ENCODE data around the gene HEXB. TPM values are rescaled to one million over a fixed set of nuclear protein-coding genes. Genes with fewer than 3 reads are reported as not detected.

Gene HEXB
- polyA plus RNA-seq, 1 donor from 2014 or later, result 23.1 TPM

GRCh38 chr5:74670396-74671038, 14.5 kb upstream of the HEXB start:
- Histone ChIP-seq H2AFZ (ENCODE audit: low read depth, low read length) (no peak overlapping the region), H3K4me2 (ENCODE audit: low read length) (no peak overlapping the region), H3K9me2 (ENCODE audit: insufficient read depth, low read length) (no peaks in the 10 kb centered on the region), H4K20me1 (ENCODE audit: insufficient read depth) (no peaks in the 10 kb centered on the region), H3K79me2 (replicated peaks; ENCODE audit: insufficient read depth, low read length) (no peaks in the 10 kb centered on the region), H3K4me3 (ENCODE audit: low read length) (no peak overlapping the region), H3K9me3 (ENCODE audit: low read length) (no peaks in the 10 kb centered on the region), H3K36me3 (ENCODE audit: insufficient read depth, low read length) (no peaks in the 10 kb centered on the region), H3F3A (ENCODE audit: insufficient read depth, low read length, poor library complexity, severe bottlenecking) (no peaks in the 10 kb centered on the region), H3K27me3 (ENCODE audit: insufficient read depth, low read depth, low read length) (no peaks in the 10 kb centered on the region), H3K9ac (ENCODE audit: low read length) (no peak overlapping the region), H3K27ac (ENCODE audit: low read length) (no peak overlapping the region)
- TF ChIP-seq REST (IDR thresholded peaks at IDR 0.05; ENCODE audit: borderline replicate concordance) (no peak), RAD21 (conservative IDR thresholded peaks at IDR 0.05) (no peak), SMC3 (conservative IDR thresholded peaks at IDR 0.05; ENCODE audit: poor library complexity) (no peak), EZH2 (IDR thresholded peaks at IDR 0.05; ENCODE audit: borderline replicate concordance, insufficient read depth, low read length, poor library complexity, severe bottlenecking) (no peak), POLR2AphosphoS5 (IDR thresholded peaks at IDR 0.05) (no peak), MXI1 (conservative IDR thresholded peaks at IDR 0.05; ENCODE audit: poor library complexity, severe bottlenecking) (no peak), CTCF (IDR thresholded peaks at IDR 0.05; ENCODE audit: poor library complexity, severe bottlenecking) (no peak), TAF1 (IDR thresholded peaks at IDR 0.05; ENCODE audit: low read depth) (no peak), EP300 (conservative IDR thresholded peaks at IDR 0.05; ENCODE audit: poor library complexity, severe bottlenecking) (no peak)

- Histone ChIP-seq H3F3A (ENCODE audit: insufficient read depth, low read length, poor library complexity, severe bottlenecking) (no peaks in the 10 kb centered on the region), H3K9me3 (ENCODE audit: low read length) (no peaks in the 10 kb centered on the region), H4K20me1 (ENCODE audit: insufficient read depth) (no peaks in the 10 kb centered on the region), H3K79me2 (replicated peaks; ENCODE audit: insufficient read depth, low read length) (no peaks in the 10 kb centered on the region), H3K27ac (ENCODE audit: low read length) (no peak overlapping the region), H2AFZ (ENCODE audit: low read depth, low read length) (no peak overlapping the region), H3K4me2 (ENCODE audit: low read length) (no peak overlapping the region), H3K4me3 (ENCODE audit: low read length) (no peak overlapping the region), H3K9ac (ENCODE audit: low read length) (no peak overlapping the region), H3K9me2 (ENCODE audit: insufficient read depth, low read length) (no peaks in the 10 kb centered on the region), H3K27me3 (ENCODE audit: insufficient read depth, low read depth, low read length) (no peaks in the 10 kb centered on the region), H3K36me3 (ENCODE audit: insufficient read depth, low read length) (no peaks in the 10 kb centered on the region)
- TF ChIP-seq POLR2AphosphoS5 (IDR thresholded peaks at IDR 0.05), result no peak
- TF ChIP-seq RAD21 (conservative IDR thresholded peaks at IDR 0.05), result no peak
- no peak for TF ChIP-seq EP300 (conservative IDR thresholded peaks at IDR 0.05; ENCODE audit: poor library complexity, severe bottlenecking)
- no peak for TF ChIP-seq TAF1 (IDR thresholded peaks at IDR 0.05; ENCODE audit: low read depth)
- TF ChIP-seq MXI1 (conservative IDR thresholded peaks at IDR 0.05; ENCODE audit: poor library complexity, severe bottlenecking), result no peak
- TF ChIP-seq EZH2 (IDR thresholded peaks at IDR 0.05; ENCODE audit: borderline replicate concordance, insufficient read depth, low read length, poor library complexity, severe bottlenecking), result no peak
- TF ChIP-seq REST (IDR thresholded peaks at IDR 0.05; ENCODE audit: borderline replicate concordance), result no peak
- no peak for TF ChIP-seq SMC3 (conservative IDR thresholded peaks at IDR 0.05; ENCODE audit: poor library complexity)
- TF ChIP-seq CTCF (IDR thresholded peaks at IDR 0.05; ENCODE audit: poor library complexity, severe bottlenecking), result no peak
These were observed 12.7 kb upstream of the HEXB start for GRCh38 chr5:74672215-74672877.

Measured in neural cell (in vitro differentiated cells).